KOPT-K1 (cell line): ENCODE results near the gene CTAG1A.
"Not testable (repeated sequence)": the region's sequence is repeated elsewhere in the genome, so short reads cannot be mapped to it uniquely, and the experiment has no call there.

Experiments
- H3K27ac ChIP-seq: fragments of 200-600 bp; sonication (generic); 2 replicates; pipeline ENCODE4 v1.5.1; 2016; ENCODE audit warnings: antibody characterized with exemption, mild to moderate bottlenecking, low read depth, low read length; ENCODE audit not compliant: poor library complexity, severe bottlenecking
- H3K36me3 ChIP-seq: fragments of 200-600 bp; sonication (generic); 2 replicates; pipeline ENCODE4 v1.5.1; 2017; ENCODE audit warnings: antibody characterized with exemption, mild to moderate bottlenecking, low read length, moderate library complexity; ENCODE audit not compliant: insufficient read depth
- H3K9me3 ChIP-seq: fragments of 200-600 bp; sonication (generic); 2 replicates; pipeline ENCODE4 v1.5.1; 2017; ENCODE audit warnings: antibody characterized with exemption, low read length, mild to moderate bottlenecking; ENCODE audit not compliant: insufficient read depth, poor library complexity, severe bottlenecking

Gene CTAG1A

GRCh38 chrX:154584585-154585183, at the start of gene CTAG1A:
TSS of gene CTAG1A (plus strand) at chrX:154585133. CDS start at chrX:154585207, 74 bp downstream.
- not testable (repeated sequence) for H3K36me3 ChIP-seq, H3K27ac ChIP-seq, H3K9me3 ChIP-seq

- Histone ChIP-seq H3K27ac (no peak overlapping the region), H3K36me3 (peaks cover 57% of the 10 kb centered on the region), H3K9me3 (no peaks in the 10 kb centered on the region)
These were observed 49.0 kb upstream of the CTAG1A start for GRCh38 chrX:154535892-154536291.

- Histone ChIP-seq H3K9me3 (no peaks in the 10 kb centered on the region), H3K36me3 (peaks cover 50% of the 10 kb centered on the region), H3K27ac (no peak overlapping the region)
These were observed 45.9 kb upstream of the CTAG1A start for GRCh38 chrX:154539077-154539476.

DNA sequence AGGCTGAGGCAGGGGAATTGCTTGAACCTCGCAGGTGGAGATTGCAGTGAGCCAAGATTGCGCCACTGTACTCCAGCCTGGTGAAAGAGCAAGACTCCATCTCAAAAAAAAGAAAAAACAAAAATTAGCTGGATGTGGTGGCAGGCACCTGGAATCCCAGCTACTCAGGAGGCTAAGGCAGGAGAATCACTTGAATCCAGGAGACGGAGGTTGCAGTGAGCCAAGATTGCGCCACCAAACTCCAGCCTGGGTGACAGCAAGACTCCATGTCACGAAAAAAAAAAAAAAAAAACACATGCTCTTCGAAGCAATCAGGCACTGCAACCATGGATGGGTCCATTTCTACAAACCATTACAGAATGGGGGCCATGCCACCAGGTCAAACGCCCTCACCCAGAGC, 44.6 kb upstream of the CTAG1A start:
- H3K36me3 ChIP-seq, result peaks cover 50% of the 10 kb centered on the region
- H3K27ac ChIP-seq, H3K9me3 ChIP-seq: not testable (repeated sequence)

GRCh38 chrX:154540897-154541535, 43.9 kb upstream of the CTAG1A start:
- Histone ChIP-seq H3K9me3 (no peaks in the 10 kb centered on the region), H3K27ac (no peak overlapping the region), H3K36me3 (peaks cover 48% of the 10 kb centered on the region)

- H3K9me3 ChIP-seq, result no peaks in the 10 kb centered on the region
- H3K36me3 ChIP-seq, result peaks cover 48% of the 10 kb centered on the region
- peak overlapping the region; percentile 62 for H3K27ac ChIP-seq
These were observed 43.4 kb upstream of the CTAG1A start for GRCh38 chrX:154541589-154541895.

DNA sequence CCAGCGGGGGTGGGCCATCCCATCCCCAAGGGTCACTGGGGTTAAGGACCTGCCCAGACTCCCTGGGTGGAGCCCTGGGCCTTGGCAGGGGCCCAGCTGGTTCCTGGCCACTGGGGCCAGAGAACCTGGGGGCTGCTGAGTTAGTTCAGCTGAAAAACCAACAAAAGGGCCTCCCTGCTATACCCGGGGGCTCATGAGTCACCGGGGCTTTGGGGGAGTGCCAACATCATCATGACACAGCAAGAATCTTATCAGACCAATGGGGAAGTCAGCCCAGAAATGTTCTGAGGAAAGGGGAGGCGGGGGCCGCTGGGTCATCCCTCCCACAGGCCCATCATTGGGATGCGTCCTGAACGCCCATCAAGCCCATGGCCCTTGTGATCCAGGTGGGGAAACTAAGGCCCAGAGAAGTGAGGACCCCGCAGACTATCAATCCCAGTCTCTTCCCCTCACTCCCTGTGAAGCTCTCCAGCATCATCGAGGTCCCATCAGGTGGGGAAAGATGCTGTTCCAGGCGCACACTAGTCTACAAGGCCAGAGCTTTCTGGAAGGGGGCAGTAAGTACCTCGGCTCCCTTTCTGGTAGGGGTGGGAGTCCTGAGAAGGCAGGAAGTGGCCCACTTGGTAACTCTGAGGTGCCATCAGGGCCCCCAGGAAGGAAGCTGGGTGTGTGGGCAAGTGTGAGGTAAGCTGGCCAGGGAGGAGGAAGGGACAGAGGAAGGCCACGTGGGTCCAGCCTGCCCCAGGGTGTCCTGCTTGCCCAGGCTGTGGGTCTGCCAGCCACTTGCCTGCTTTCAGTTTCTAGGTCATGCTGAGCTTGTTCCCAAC, 42.8 kb upstream of the CTAG1A start:
- Histone ChIP-seq H3K27ac (peak overlapping the region; percentile 62), H3K9me3 (no peaks in the 10 kb centered on the region), H3K36me3 (peaks cover 48% of the 10 kb centered on the region)

DNA sequence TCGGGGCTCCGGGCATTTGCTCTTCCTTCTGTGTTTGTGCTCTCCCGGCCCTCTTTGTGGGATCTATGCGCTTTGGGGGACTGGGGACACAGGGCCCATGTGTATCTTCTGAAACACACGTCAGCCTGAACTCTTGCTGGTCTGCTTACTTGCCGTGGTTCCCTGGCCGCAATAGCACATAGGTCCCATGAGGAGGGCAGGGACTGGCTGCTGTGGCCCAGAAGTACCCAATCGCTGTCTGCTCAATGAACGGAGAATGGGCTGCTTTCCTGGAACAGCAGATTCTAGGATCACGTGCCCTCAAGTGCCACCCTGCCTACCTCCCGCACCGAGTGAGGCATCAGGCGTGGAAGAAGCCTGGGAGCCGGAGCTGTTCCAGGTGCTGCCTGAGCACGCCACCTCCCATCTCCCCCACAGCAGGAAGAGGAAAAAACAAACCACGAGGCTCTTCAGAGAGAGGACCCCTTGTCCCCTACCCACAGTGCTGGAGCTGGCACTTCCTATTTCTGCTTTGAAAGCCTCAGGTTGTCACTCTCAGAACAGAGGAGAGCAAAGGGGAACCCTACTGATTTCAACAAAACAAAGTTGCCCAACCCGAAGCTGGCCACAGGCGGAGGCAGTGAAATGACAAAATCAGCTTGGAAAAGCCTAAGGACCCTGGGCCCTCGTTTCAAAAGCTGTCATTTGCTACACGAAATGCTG, 42.1 kb upstream of the CTAG1A start:
- Histone ChIP-seq H3K9me3 (no peaks in the 10 kb centered on the region), H3K27ac (peak overlapping the region; percentile 62), H3K36me3 (peaks cover 48% of the 10 kb centered on the region)

- Histone ChIP-seq H3K36me3 (peaks cover 32% of the 10 kb centered on the region), H3K27ac (peak overlapping the region; percentile 95), H3K9me3 (no peaks in the 10 kb centered on the region)
These were observed 39.2 kb upstream of the CTAG1A start for GRCh38 chrX:154545673-154546274.

DNA sequence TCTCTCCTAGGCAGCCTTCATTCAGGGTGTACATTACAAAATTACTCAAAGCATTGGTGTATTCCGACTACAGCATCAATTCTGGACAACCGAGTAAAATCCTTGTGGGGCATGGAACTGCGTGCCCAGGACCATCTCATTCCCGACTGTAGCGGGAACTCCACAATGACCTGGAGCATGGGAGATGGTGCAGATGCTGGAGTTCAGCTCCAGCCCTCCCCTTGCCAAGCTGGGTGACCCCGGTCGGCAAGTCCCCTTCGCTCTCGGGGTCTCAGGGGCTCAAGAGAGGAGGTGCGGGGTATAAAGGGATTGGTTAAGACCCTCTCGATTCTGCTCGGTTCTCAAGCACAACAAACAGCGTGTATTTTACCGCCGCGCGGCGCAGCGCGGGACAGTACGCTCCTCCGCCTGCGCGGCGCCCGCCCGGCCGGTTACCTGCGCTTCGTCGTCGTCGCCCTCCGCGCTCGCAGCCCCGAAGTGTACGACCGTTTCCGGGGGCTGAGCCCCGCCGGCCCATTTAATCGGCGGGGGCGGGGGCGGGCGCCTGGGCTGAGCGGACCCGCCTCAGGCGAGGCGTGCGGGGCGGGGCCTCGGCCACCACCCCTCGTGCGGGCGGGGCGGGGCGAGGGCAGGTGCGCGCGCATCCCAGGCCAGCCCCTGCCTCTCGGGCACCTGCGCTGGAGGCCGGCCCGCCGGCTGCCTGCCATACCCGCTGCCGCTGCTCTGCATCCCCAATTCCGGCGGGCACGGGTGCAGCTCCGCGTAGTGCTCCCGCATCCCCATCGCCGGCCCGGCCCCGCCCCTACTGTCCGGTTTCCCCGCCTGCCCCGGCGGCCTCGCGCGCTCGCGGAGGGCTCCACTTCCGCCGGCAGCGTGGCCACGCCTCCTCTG, 38.3 kb upstream of the CTAG1A start, which contains the start of gene G6PD:
Gene G6PD (minus strand): TSS at position 493 of the 891 bp plus-strand sequence. CDS start 691 bp downstream, outside the sequence.
- peaks cover 30% of the 10 kb centered on the region for H3K36me3 ChIP-seq
- peak within 1 kb of the TSS; percentile 95 for H3K27ac ChIP-seq
- H3K9me3 ChIP-seq, result no peaks in the 10 kb centered on the region

DNA sequence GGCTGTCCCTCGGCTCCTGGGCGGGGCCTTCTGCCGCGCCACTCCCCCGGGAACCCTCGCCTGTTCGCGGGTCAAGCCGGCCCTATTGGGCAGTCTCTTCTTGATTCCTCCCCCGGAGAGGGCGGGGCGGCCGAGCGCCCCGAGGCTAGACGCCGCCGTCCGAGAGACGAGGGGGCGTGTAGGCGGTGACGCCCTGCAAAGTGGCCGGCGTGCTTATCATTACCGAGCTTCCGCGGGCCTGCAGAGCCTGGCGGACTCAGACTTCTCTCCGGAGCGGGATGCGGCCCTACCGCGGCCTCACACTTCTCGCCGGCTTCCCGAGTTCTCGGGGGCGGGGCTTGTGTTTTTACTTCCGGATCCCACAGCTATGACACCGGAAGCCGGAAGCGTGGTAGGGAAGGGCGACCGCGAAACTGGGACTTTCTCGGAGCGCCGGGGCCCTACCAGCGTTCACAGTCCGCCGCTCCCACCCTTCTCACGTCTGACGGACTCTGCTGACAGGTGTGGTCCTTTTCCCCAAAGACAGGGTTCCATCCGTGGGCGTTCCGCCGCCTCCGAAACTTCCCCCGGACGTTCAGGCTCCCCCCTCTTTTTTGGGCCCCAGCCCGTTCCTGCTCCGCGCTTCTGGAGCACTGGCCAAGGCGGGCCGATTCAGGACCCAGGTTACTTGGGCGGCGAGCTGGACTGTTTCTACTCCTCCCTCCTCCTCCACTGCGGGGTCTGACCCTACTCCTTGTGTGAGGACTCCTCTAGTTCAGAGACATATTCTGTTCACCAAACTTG, 37.5 kb upstream of the CTAG1A start, which contains the start of gene IKBKG:
Gene IKBKG (plus strand): TSS at position 376 of the 783 bp plus-strand sequence. CDS start 4,383 bp downstream, outside the sequence.
- H3K27ac ChIP-seq, result peak within 1 kb of the TSS; percentile 95
- H3K9me3 ChIP-seq, result no peaks in the 10 kb centered on the region
- H3K36me3 ChIP-seq, result peaks cover 32% of the 10 kb centered on the region

DNA sequence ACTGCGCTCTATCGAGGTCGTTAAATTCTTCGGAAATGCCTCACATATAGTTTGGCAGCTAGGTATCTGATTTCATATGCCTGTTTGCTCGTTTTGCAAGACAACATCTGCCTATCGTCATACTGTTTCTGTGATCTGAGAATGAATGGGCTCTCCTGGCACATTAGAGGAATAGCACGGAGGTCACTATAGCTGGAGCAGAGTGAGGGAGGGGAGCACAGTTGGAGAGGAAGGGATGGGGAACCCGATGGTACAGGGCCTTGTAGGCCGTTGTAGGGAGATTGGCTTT, 37.0 kb upstream of the CTAG1A start:
- peaks cover 32% of the 10 kb centered on the region for H3K36me3 ChIP-seq
- H3K27ac ChIP-seq, result peak overlapping the region; percentile 95
- H3K9me3 ChIP-seq, result no peaks in the 10 kb centered on the region

DNA sequence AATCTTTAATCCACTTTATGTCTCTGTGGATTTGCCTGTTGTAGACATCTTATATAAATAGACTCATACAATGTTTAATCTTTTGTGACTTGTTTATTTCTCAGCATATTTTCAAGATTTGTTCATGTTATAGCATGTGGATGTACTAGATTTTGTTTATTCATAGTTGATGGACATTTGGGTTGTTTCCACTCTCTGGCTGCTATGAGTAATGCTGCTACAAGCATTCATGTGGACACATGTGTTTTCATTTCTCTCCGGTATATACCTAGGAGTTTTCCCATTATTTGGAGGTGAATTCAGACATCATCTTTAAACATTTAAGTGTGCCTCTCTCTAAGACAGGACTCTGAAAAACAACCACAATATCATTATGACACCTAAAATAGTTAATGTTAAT, 35.2 kb upstream of the CTAG1A start:
- H3K9me3 ChIP-seq, result no peaks in the 10 kb centered on the region
- H3K27ac ChIP-seq, result no peak overlapping the region
- peaks cover 40% of the 10 kb centered on the region for H3K36me3 ChIP-seq
